ENCODE data around the gene BMP6. TPM values are rescaled to one million over a fixed set of nuclear protein-coding genes. Genes with fewer than 3 reads are reported as not detected.

BMP6 gene
- polyA plus RNA-seq, 1 experiment: 0.77 TPM

DNA sequence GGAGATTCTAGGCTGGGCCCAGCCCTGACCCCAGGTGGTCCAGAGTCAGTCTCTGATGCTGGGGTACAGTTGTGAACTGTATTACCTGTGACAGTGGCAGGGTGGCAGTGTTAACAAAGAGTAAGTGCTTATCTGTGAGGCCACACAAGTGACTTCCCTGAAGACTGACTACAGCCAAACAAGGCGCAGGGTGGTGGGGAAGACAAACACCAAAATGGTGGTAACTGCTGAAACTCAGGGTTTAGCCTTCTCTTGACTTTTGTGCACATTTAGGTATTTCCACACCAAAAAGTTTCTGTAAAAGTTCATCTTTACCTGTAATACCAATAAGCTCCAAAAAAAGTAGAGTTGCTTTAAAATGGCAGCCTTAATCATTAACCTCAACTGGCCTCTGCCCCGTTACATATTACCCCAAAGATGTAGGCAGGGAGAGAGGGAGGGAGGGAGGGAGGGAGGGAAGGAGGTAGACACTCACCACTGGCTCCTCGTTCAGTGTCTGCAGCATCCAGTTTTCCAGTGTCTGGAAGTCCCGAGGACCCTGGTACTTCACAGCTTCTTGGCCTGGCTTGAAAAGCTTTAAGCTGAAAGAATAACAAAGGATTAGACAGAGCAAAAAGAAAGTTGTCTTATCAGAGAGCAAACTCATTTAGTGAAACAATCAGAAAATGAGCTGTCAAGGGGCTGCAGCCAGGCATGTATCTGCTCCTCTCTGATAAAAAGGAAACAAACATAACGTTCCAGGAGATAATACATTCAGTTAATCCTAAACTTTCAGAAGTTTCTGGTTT lies 173.4 kb downstream of the BMP6 start:
- POLR2A ChIA-PET: no interaction called here
- CTCF ChIA-PET: interaction anchor here (0.6 to 1.0 kb wide), 3 partner anchors 107 to 320 kb away, joined by 3 read pairs; no protein-coding TSS in a partner anchor

DNA sequence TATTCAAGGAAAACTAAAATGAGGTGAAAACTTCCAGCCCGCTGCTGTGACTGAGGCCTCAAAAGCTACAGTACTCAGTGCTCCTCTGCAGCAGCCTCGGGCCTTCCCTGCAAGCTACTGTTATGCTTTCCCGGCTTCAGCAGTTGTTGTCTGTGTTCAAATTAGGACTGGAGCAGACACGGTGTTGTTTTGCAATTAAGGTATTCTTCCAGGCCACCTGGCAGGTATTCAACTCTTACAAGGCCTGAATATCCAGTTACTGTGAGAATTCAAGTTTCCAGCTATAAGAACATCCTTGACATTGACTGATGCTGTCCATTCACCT lies 174.0 kb downstream of the BMP6 start:
- POLR2A ChIA-PET: no interaction called here
- CTCF ChIA-PET: interaction anchor here (0.6 to 1.0 kb wide), 3 partner anchors 106 to 319 kb away, joined by 3 read pairs; no protein-coding TSS in a partner anchor
- TF ChIP-seq, protein P1, sequence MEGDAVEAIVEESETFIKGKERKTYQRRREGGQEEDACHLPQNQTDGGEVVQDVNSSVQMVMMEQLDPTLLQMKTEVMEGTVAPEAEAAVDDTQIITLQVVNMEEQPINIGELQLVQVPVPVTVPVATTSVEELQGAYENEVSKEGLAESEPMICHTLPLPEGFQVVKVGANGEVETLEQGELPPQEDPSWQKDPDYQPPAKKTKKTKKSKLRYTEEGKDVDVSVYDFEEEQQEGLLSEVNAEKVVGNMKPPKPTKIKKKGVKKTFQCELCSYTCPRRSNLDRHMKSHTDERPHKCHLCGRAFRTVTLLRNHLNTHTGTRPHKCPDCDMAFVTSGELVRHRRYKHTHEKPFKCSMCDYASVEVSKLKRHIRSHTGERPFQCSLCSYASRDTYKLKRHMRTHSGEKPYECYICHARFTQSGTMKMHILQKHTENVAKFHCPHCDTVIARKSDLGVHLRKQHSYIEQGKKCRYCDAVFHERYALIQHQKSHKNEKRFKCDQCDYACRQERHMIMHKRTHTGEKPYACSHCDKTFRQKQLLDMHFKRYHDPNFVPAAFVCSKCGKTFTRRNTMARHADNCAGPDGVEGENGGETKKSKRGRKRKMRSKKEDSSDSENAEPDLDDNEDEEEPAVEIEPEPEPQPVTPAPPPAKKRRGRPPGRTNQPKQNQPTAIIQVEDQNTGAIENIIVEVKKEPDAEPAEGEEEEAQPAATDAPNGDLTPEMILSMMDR (IDR thresholded peaks at IDR 0.05; ENCODE audit: low read depth, low read length): no peak

More for the DNA sequence above, 173.4 kb downstream of the BMP6 start:
- TF ChIP-seq, protein P1 (IDR thresholded peaks at IDR 0.05; ENCODE audit: low read depth, low read length): no peak
- Histone ChIP-seq H3K4me3 (ENCODE audit: low read depth, low read length) (no peak overlapping the region), H3K9me3 (ENCODE audit: control insufficient read depth, insufficient read depth, low read length) (no peaks in the 10 kb centered on the region), H3K27me3 (ENCODE audit: control insufficient read depth, insufficient read depth, low read length) (no peaks in the 10 kb centered on the region), H3K27ac (ENCODE audit: low read depth, low read length) (no peak overlapping the region)
- no peak for DNase-seq (ENCODE audit: low read depth, low spot score)

DNA sequence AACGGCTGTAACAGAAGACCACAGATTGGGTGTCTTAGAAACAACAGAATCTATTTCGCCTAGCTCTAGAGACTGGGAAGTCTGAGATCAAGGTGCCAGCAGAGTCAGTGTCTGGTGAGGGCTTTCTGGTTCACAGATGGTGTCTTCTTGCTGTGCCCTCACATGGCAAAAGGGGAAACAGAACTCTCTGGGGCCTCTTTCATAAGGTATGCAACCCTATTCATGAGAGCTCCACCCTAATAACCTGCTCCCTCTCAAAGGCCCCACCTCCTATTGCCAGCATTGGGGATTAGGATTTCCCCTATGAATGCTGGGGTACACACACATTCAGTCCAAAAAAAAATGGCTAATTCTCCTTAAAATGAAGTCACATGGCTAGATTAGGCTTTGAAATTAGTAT lies 174.7 kb downstream of the BMP6 start:
- no peaks in the 10 kb centered on the region for H3K9me3 ChIP-seq (ENCODE audit: control insufficient read depth, insufficient read depth, low read length)
- H3K27me3 ChIP-seq (ENCODE audit: control insufficient read depth, insufficient read depth, low read length): no peaks in the 10 kb centered on the region
- H3K27ac ChIP-seq (ENCODE audit: low read depth, low read length): no peak overlapping the region
- POLR2A ChIA-PET: no interaction called here
- CTCF ChIA-PET: no interaction called here
- TF ChIP-seq, protein P1 (IDR thresholded peaks at IDR 0.05; ENCODE audit: low read depth, low read length): no peak
- DNase-seq (ENCODE audit: low read depth, low spot score): no peak
- no peak overlapping the region for H3K4me3 ChIP-seq (ENCODE audit: low read depth, low read length)

More for the DNA sequence above, 174.0 kb downstream of the BMP6 start:
- Histone ChIP-seq H3K27me3 (ENCODE audit: control insufficient read depth, insufficient read depth, low read length) (no peaks in the 10 kb centered on the region), H3K27ac (ENCODE audit: low read depth, low read length) (no peak overlapping the region), H3K9me3 (ENCODE audit: control insufficient read depth, insufficient read depth, low read length) (no peaks in the 10 kb centered on the region), H3K4me3 (ENCODE audit: low read depth, low read length) (no peak overlapping the region)
- DNase-seq (ENCODE audit: low read depth, low spot score): no peak

DNA sequence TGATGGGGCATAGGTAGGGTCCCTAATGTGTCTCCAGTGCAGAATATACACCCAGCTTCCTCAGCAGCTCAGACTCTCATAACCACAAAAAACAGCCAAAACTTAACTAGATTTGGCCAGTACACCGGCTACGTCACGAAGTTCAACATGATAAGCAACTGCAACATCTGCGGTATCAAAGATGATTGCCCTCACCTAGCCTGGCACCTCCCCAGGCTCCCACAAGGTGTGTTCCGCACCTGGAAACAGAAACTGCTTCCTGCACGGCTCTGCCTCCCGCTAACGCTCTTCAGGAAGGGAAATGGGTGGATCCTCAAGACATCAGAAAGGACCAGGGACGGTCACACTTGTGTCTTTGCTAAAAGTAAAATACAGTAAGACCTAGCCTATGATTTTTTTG lies 175.2 kb downstream of the BMP6 start:
- TF ChIP-seq, protein P1 (IDR thresholded peaks at IDR 0.05; ENCODE audit: low read depth, low read length): no peak
- Histone ChIP-seq H3K4me3 (ENCODE audit: low read depth, low read length) (no peak overlapping the region), H3K9me3 (ENCODE audit: control insufficient read depth, insufficient read depth, low read length) (no peaks in the 10 kb centered on the region), H3K27ac (ENCODE audit: low read depth, low read length) (no peak overlapping the region), H3K27me3 (ENCODE audit: control insufficient read depth, insufficient read depth, low read length) (no peaks in the 10 kb centered on the region)
- ChIA-PET POLR2A (no interaction called here), CTCF (no interaction called here)
- no peak for DNase-seq (ENCODE audit: low read depth, low spot score)

DNA sequence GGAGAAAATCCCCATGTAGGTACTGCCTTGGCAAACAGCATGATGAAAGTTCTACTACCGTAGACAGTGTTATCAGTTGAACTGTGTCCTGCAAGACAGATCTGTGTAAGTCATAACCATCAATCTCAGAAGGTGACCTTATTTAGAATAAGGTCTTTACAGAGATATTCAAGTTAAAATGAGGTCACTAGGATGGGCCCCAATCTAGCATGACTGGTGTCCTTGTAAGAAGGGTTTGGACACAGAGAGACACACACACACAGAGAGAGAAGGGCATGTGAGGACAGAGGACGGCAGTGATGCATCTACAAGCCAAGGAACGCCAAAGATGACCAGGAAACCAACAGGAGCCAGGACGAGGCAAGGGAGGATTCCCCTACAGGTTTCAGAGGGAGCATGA lies 175.9 kb downstream of the BMP6 start:
- POLR2A ChIA-PET: no interaction called here
- TF ChIP-seq, protein P1 (IDR thresholded peaks at IDR 0.05; ENCODE audit: low read depth, low read length): no peak
- no peak overlapping the region for H3K4me3 ChIP-seq (ENCODE audit: low read depth, low read length)
- H3K27ac ChIP-seq (ENCODE audit: low read depth, low read length): no peak overlapping the region
- no peaks in the 10 kb centered on the region for H3K9me3 ChIP-seq (ENCODE audit: control insufficient read depth, insufficient read depth, low read length)
- DNase-seq (ENCODE audit: low read depth, low spot score): no peak
- CTCF ChIA-PET: interaction anchor here (0.5 kb wide), 1 partner anchor 104 kb away, joined by 3 read pairs; no protein-coding TSS in a partner anchor
- no peaks in the 10 kb centered on the region for H3K27me3 ChIP-seq (ENCODE audit: control insufficient read depth, insufficient read depth, low read length)

Data from AG04450 (cell line).